HG03432 (cell line): Measurements from ENCODE around the gene C4orf54.

Experiments used
- ATAC-seq: cut with Tn5 transposase; IDR thresholded peaks from one replicate; pipeline ENCODE4 v1.9.1; 2021; ENCODE audit warnings: mild to moderate bottlenecking, moderate library complexity; ENCODE audit not compliant: unreplicated experiment

C4orf54 gene

DNA sequence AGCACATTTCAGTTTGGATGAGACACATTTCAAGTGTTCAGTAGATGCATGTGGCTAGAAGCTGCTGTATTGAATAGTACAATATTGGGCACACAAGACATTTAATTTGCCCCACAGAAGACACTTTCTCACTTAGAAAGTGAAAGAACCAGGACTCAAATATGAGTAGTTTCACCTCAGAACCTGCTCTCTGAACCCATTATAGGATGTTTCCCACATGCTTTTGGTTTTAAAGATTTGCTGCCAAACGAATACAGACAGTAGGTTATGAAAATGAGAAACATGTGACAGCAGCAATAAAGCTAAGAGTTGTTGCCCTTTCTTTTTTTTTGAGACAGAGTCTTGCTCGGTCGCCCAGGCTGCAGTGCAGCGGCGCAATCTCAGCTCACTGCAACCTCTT lies 32.3 kb downstream of the C4orf54 start:
- peak; percentile 80 for ATAC-seq

- ATAC-seq: peak; percentile 65
Observed at GRCh38 chr4:99624141-99624719, 33.4 kb downstream of the C4orf54 start.

- no peak for ATAC-seq
Observed at GRCh38 chr4:99622341-99622740, 35.3 kb downstream of the C4orf54 start.

- no peak for ATAC-seq
Observed at GRCh38 chr4:99617374-99617773, 40.3 kb downstream of the C4orf54 start.

GRCh38 chr4:99615170-99615820 lies 42.3 kb downstream of the C4orf54 start:
- ATAC-seq: no peak

DNA sequence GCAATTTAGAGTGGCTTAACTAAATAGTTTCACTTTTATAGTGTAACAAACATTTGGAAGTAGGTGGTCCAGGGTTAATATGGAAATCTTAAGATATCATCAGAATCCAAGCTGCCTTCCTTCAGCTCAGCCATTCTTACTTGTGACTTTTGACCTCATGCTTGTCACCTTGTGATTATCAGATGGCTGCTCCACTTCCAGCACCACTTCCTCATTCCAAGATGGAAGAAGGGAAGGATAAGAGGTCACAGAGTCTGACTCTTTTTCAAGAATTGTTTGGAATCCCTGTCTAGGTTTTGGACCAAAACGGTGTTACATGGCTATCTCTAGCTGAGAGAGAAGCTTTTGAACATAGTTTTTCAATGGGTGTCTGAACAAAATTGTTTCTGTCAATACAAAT lies 43.1 kb downstream of the C4orf54 start:
- ATAC-seq: no peak

- no peak for ATAC-seq
Observed at GRCh38 chr4:99612704-99613103, 44.9 kb downstream of the C4orf54 start.

DNA sequence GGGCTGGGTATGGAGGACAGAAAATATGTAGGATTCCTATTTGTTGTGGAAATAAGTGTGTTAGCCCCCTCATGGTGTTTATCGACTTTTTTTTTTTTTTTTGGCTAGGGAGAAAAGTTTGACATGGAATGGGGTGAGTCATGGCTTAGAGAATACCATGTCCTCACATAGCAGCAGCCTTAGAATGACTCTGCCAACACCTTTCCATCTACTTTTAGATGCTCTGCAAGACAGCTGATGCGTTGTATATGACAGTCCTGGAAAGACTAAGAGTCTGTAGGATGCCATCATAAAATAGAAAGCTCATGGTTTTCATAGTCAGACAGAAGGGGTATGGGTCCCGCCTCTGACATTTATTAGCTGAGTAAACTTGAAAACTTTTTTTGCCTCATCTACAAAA lies 45.3 kb downstream of the C4orf54 start:
- ATAC-seq: no peak

- ATAC-seq: no peak
Observed at GRCh38 chr4:99610605-99611175, 46.9 kb downstream of the C4orf54 start.

DNA sequence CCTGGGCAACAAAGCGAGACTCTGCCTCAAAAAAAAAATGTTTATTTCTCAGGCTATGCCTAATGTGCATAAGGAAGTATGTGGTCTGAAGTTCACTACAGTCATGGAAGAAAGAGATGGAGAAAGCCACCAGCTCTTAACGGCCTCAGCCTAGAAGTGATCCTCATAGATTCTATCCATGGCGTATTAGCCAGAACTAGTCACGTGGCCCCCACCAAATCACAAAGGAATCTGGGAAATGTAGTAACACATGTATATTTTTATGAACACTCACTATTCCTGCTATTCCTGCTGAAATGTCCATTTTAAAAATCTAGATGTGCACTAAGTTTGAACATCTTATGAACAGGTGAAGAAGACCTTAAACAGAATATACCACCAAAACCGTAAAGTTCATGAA lies 49.2 kb downstream of the C4orf54 start:
- ATAC-seq: no peak
